ENCODE data around the gene MYH3.

MYH3 gene

GRCh38 chr17:10605221-10605783, 51.8 kb downstream of the MYH3 start:
- TF ChIP-seq GABPA (IDR thresholded peaks at IDR 0.05; ENCODE audit: low read depth) (no peak), POLR2AphosphoS5 (IDR thresholded peaks at IDR 0.05; ENCODE audit: low read depth) (no peak), SPI1 (IDR thresholded peaks at IDR 0.05; ENCODE audit: borderline replicate concordance, low read depth) (no peak), REST (IDR thresholded peaks at IDR 0.05; ENCODE audit: insufficient replicate concordance, low read depth) (no peak), CTCF (IDR thresholded peaks at IDR 0.05; ENCODE audit: insufficient read depth, low read length) (no peak)
- Histone ChIP-seq H3K27ac (replicated peaks) (no peak overlapping the region), H3K27me3 (ENCODE audit: insufficient read depth, poor library complexity, severe bottlenecking) (no peaks in the 10 kb centered on the region), H3K4me3 (replicated peaks; ENCODE audit: insufficient read depth, low read length) (no peak overlapping the region)
- DNase-seq (ENCODE audit: low read depth in 1 of 2, low spot score in 1 of 2) = no peak

- no peak for TF ChIP-seq GABPA (IDR thresholded peaks at IDR 0.05; ENCODE audit: low read depth)
- no peak for TF ChIP-seq REST (IDR thresholded peaks at IDR 0.05; ENCODE audit: insufficient replicate concordance, low read depth)
- no peak for TF ChIP-seq SPI1 (IDR thresholded peaks at IDR 0.05; ENCODE audit: borderline replicate concordance, low read depth)
- TF ChIP-seq POLR2AphosphoS5 (IDR thresholded peaks at IDR 0.05; ENCODE audit: low read depth) = no peak
- TF ChIP-seq CTCF (IDR thresholded peaks at IDR 0.05; ENCODE audit: insufficient read depth, low read length) = no peak
- Histone ChIP-seq H3K4me3 (replicated peaks; ENCODE audit: insufficient read depth, low read length) (no peak overlapping the region), H3K27ac (replicated peaks) (no peak overlapping the region), H3K27me3 (ENCODE audit: insufficient read depth, poor library complexity, severe bottlenecking) (no peaks in the 10 kb centered on the region)
- DNase-seq (ENCODE audit: low read depth in 1 of 2, low spot score in 1 of 2) = no peak
These were observed 52.6 kb downstream of the MYH3 start for GRCh38 chr17:10604521-10604920.

DNA sequence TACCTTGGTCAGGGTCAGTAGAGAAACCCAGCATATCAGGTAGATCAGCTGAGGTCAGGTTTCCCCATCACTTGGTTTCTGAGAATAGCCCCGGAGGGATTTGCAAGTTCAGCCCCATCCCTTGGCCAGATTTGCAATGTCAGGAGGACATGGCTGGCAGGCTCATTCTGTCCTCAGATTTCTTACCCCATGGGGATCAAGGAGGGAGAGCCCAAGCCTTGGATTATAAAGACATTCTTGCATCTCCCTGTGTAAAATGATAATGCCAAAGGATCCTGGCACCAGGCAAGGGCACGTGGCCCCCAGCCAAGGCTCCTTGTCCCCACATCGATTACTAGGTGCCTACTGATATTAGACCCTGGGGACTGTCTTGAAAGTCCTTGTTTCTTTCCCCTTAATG, 53.2 kb downstream of the MYH3 start:
- TF ChIP-seq REST (IDR thresholded peaks at IDR 0.05; ENCODE audit: insufficient replicate concordance, low read depth) = no peak
- TF ChIP-seq CTCF (IDR thresholded peaks at IDR 0.05; ENCODE audit: insufficient read depth, low read length) = no peak
- TF ChIP-seq GABPA (IDR thresholded peaks at IDR 0.05; ENCODE audit: low read depth) = no peak
- TF ChIP-seq SPI1 (IDR thresholded peaks at IDR 0.05; ENCODE audit: borderline replicate concordance, low read depth) = no peak
- TF ChIP-seq POLR2AphosphoS5 (IDR thresholded peaks at IDR 0.05; ENCODE audit: low read depth) = no peak
- Histone ChIP-seq H3K27ac (replicated peaks) (no peak overlapping the region), H3K4me3 (replicated peaks; ENCODE audit: insufficient read depth, low read length) (no peak overlapping the region), H3K27me3 (ENCODE audit: insufficient read depth, poor library complexity, severe bottlenecking) (no peaks in the 10 kb centered on the region)
- DNase-seq (ENCODE audit: low read depth in 1 of 2, low spot score in 1 of 2) = no peak
